ENCODE data around the gene TMEM121B. TPM values are rescaled to one million over a fixed set of nuclear protein-coding genes. Genes with fewer than 3 reads are reported as not detected.

TMEM121B gene
- total and polyA plus RNA-seq, 2 donors (not counting 1 experiment from before 2014, with no cell fraction given) = 0.12 TPM; not detected in 1

DNA sequence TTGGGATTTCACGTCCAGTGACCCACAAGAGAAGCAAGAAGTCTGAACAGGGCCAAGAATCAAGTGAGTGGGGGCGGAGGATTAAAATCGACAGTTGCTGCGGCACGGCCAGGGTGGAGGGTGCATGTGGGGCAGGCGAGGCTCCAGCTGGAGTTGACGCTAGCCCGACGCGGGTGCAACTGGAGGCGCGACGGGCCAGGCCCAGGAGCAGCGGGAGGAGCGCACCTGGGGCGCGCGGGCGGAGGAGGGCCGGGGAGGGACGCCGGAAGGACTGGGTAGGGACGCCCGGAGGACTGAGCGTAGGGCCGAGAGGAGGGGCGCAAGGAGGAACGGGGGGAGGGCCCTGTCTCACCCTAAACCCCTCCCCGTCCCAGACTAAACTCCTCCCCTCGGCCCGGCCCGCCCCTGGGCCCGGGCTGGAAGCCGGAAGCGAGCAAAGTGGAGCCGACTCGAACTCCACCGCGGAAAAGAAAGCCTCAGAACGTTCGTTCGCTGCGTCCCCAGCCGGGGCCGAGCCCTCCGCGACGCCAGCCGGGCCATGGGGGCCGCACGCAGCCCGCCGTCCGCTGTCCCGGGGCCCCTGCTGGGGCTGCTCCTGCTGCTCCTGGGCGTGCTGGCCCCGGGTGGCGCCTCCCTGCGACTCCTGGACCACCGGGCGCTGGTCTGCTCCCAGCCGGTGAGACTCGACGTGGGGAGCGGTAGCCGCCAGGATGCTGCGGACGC lies 36.4 kb downstream of the TMEM121B start, which contains the start of gene IL17RA:
TSS of gene IL17RA (plus strand) at position 447 of the 723 bp plus-strand sequence. CDS start at position 539, 92 bp downstream.
- DNase-seq = peak; percentile 93
- peak within 1 kb of the TSS; percentile 95 for H3K27ac Mint-ChIP-seq
- H3K9me3 Mint-ChIP-seq (ENCODE audit: insufficient read depth) = no peaks in the 10 kb centered on the region
- Histone ChIP-seq H3K9ac (ENCODE audit: low read length) (peak within 1 kb of the TSS; percentile 91), H3K4me1 (ENCODE audit: control insufficient read depth in 2 of 2, insufficient read depth in 2 of 2, low read length in 2 of 2) (peaks cover 25 to 36% of the 10 kb centered on the region in 2 donors), H3K36me3 (replicated peaks in 1 of 2; ENCODE audit: control extremely low read depth in 1 of 2, control insufficient read depth in 1 of 2, extremely low read depth in 1 of 2, insufficient read depth in 2 of 2, low read length in 1 of 2) (no peaks in the 10 kb centered on the region), H3K27me3 (replicated peaks in 1 of 4; ENCODE audit: control extremely low read depth in 1 of 4, control insufficient read depth in 3 of 4, insufficient read depth in 4 of 4, low read length in 3 of 4) (no peaks in the 10 kb centered on the region), H3K4me3 (ENCODE audit: control extremely low read depth in 1 of 5, extremely low read depth in 1 of 5, insufficient read depth in 1 of 5, low read depth in 2 of 5, low read length in 4 of 5) (peak within 1 kb of the TSS; percentile 65 to 97 (median 81)), H3K27ac (ENCODE audit: low read length in 2 of 2) (peak within 1 kb of the TSS; percentile 26 to 80), H3K4me2 (replicated peaks; ENCODE audit: low read depth, low read length, poor library complexity, severe bottlenecking) (peak within 1 kb of the TSS; percentile 96), H4K20me1 (ENCODE audit: control insufficient read depth, insufficient read depth, low read length, poor library complexity, severe bottlenecking) (peaks cover 37% of the 10 kb centered on the region), H2AFZ (ENCODE audit: insufficient read depth, low read depth, low read length, poor library complexity, severe bottlenecking) (peak within 1 kb of the TSS; percentile 97), H3K9me3 (ENCODE audit: control extremely low read depth in 1 of 3, control insufficient read depth in 2 of 3, insufficient read depth in 1 of 3, low read length in 2 of 3) (no peaks in the 10 kb centered on the region), H3K79me2 (ENCODE audit: control insufficient read depth, insufficient read depth, low read length) (peaks cover 47% of the 10 kb centered on the region)
- intact Hi-C loops (cut with micrococcal nuclease) = loop anchor here (1.0 to 10.0 kb wide), 4 partner anchors 75 to 540 kb away; partner anchors contain the start of genes ATP6V1E1 and HDHD5
- ChIA-PET POLR2A (interaction anchor here (0.6 kb wide), 1 partner anchor 12 kb away, joined by 3 read pairs; no protein-coding TSS in a partner anchor), CTCF (interaction anchor here (1.1 to 1.9 kb wide), 3 partner anchors 10 to 417 kb away, joined by 3 to 9 read pairs (median 5); no protein-coding TSS in a partner anchor)
- no peaks in the 10 kb centered on the region for H3K27me3 Mint-ChIP-seq
- peak; percentile 99 for ATAC-seq (ENCODE audit: low read depth)
- WGBS (ENCODE audit: insufficient coverage) = under 1% methylated on average over 57 of the region's 68 CpGs
- peak within 1 kb of the TSS; percentile 95 for H3K4me3 Mint-ChIP-seq
- TF ChIP-seq EZH2 (IDR thresholded peaks at IDR 0.05; ENCODE audit: borderline replicate concordance, insufficient read depth, low read depth, low read length, poor library complexity, severe bottlenecking) = no peak
- TF ChIP-seq, protein P1, sequence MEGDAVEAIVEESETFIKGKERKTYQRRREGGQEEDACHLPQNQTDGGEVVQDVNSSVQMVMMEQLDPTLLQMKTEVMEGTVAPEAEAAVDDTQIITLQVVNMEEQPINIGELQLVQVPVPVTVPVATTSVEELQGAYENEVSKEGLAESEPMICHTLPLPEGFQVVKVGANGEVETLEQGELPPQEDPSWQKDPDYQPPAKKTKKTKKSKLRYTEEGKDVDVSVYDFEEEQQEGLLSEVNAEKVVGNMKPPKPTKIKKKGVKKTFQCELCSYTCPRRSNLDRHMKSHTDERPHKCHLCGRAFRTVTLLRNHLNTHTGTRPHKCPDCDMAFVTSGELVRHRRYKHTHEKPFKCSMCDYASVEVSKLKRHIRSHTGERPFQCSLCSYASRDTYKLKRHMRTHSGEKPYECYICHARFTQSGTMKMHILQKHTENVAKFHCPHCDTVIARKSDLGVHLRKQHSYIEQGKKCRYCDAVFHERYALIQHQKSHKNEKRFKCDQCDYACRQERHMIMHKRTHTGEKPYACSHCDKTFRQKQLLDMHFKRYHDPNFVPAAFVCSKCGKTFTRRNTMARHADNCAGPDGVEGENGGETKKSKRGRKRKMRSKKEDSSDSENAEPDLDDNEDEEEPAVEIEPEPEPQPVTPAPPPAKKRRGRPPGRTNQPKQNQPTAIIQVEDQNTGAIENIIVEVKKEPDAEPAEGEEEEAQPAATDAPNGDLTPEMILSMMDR (IDR thresholded peaks at IDR 0.05) = no peak
- peaks cover 36% of the 10 kb centered on the region for H3K4me1 Mint-ChIP-seq
